ENCODE data around the gene ADAMTSL4.
A peak's percentile ranks its signal among the peaks of the same experiment; 100 is the strongest.

Gene ADAMTSL4

GRCh38 chr1:150548632-150549495 lies at the start of gene ADAMTSL4:
TSS of gene ADAMTSL4 (plus strand) at chr1:150549408. CDS start at chr1:150552289, 2,881 bp downstream.
- DNase-seq (ENCODE audit: low read depth) = peak; percentile 86
- peak within 1 kb of the TSS; percentile 64 for H3K4me3 ChIP-seq (ENCODE audit: low read depth, low read length)
- TF ChIP-seq POLR2A (IDR thresholded peaks at IDR 0.05; ENCODE audit: extremely low read depth, insufficient read length) = no peak
- TF ChIP-seq MYC (IDR thresholded peaks at IDR 0.05; ENCODE audit: low read depth, low read length) = 0 out of 2 replicates have a peak, but pooled peaks have one; percentile 35
- TF ChIP-seq MAX (IDR thresholded peaks at IDR 0.05; ENCODE audit: low read depth, low read length) = no peak
- no peak for TF ChIP-seq CTCF (IDR thresholded peaks at IDR 0.05; ENCODE audit: low read depth, low read length)

- no peak for DNase-seq (ENCODE audit: low read depth)
- no peak for TF ChIP-seq CTCF (IDR thresholded peaks at IDR 0.05; ENCODE audit: low read depth, low read length)
- TF ChIP-seq MAX (IDR thresholded peaks at IDR 0.05; ENCODE audit: low read depth, low read length) = no peak
- no peak for TF ChIP-seq POLR2A (IDR thresholded peaks at IDR 0.05; ENCODE audit: extremely low read depth, insufficient read length)
- TF ChIP-seq MYC (IDR thresholded peaks at IDR 0.05; ENCODE audit: low read depth, low read length) = no peak
- H3K4me3 ChIP-seq (ENCODE audit: low read depth, low read length) = no peak overlapping the region
Observed at GRCh38 chr1:150505431-150505830, 43.8 kb upstream of the ADAMTSL4 start.

- TF ChIP-seq POLR2A (IDR thresholded peaks at IDR 0.05; ENCODE audit: extremely low read depth, insufficient read length) (no peak), MAX (IDR thresholded peaks at IDR 0.05; ENCODE audit: low read depth, low read length) (no peak), MYC (IDR thresholded peaks at IDR 0.05; ENCODE audit: low read depth, low read length) (no peak), CTCF (IDR thresholded peaks at IDR 0.05; ENCODE audit: low read depth, low read length) (no peak)
- DNase-seq (ENCODE audit: low read depth) = peak; percentile 78
- H3K4me3 ChIP-seq (ENCODE audit: low read depth, low read length) = no peak within 1 kb of the TSS
Observed at GRCh38 chr1:150507912-150508864, 41.0 kb upstream of the ADAMTSL4 start, which contains the start of gene ECM1. TSS of gene ECM1 (plus strand) at chr1:150508109. CDS start at chr1:150508210, 101 bp downstream.

- H3K4me3 ChIP-seq (ENCODE audit: low read depth, low read length) = no peak overlapping the region
- TF ChIP-seq CTCF (IDR thresholded peaks at IDR 0.05; ENCODE audit: low read depth, low read length) (no peak), MYC (IDR thresholded peaks at IDR 0.05; ENCODE audit: low read depth, low read length) (no peak), MAX (IDR thresholded peaks at IDR 0.05; ENCODE audit: low read depth, low read length) (no peak), POLR2A (IDR thresholded peaks at IDR 0.05; ENCODE audit: extremely low read depth, insufficient read length) (no peak)
- DNase-seq (ENCODE audit: low read depth) = no peak
Observed at GRCh38 chr1:150508982-150509381, 40.2 kb upstream of the ADAMTSL4 start.

GRCh38 chr1:150511551-150511950 lies 37.7 kb upstream of the ADAMTSL4 start:
- no peak overlapping the region for H3K4me3 ChIP-seq (ENCODE audit: low read depth, low read length)
- DNase-seq (ENCODE audit: low read depth) = no peak
- no peak for TF ChIP-seq MAX (IDR thresholded peaks at IDR 0.05; ENCODE audit: low read depth, low read length)
- TF ChIP-seq MYC (IDR thresholded peaks at IDR 0.05; ENCODE audit: low read depth, low read length) = no peak
- TF ChIP-seq POLR2A (IDR thresholded peaks at IDR 0.05; ENCODE audit: extremely low read depth, insufficient read length) = no peak
- TF ChIP-seq CTCF (IDR thresholded peaks at IDR 0.05; ENCODE audit: low read depth, low read length) = no peak

All from NB4 (cell line).